GM21717 (cell line): Measurements from ENCODE around the gene KREMEN1.

Experiments
- ATAC-seq: cut with Tn5 transposase; IDR thresholded peaks from one replicate; pipeline ENCODE4 v1.9.1; 2021; ENCODE audit warnings: mild to moderate bottlenecking, moderate library complexity; ENCODE audit not compliant: unreplicated experiment

Gene KREMEN1

GRCh38 chr22:29148036-29148435 is 75.2 kb downstream of the KREMEN1 start:
- no peak for ATAC-seq

GRCh38 chr22:29148826-29149225 is 76.0 kb downstream of the KREMEN1 start:
- ATAC-seq: no peak

- no peak for ATAC-seq
Observed at GRCh38 chr22:29149841-29150555, 77.2 kb downstream of the KREMEN1 start.

GRCh38 chr22:29150701-29151100 is 77.9 kb downstream of the KREMEN1 start:
- no peak for ATAC-seq

GRCh38 chr22:29151316-29151715 is 78.5 kb downstream of the KREMEN1 start:
- no peak for ATAC-seq

GRCh38 chr22:29152045-29152953 is 79.5 kb downstream of the KREMEN1 start:
- no peak for ATAC-seq

- no peak for ATAC-seq
Observed at GRCh38 chr22:29152954-29153719, 80.3 kb downstream of the KREMEN1 start.

GRCh38 chr22:29154364-29155048 is 81.7 kb downstream of the KREMEN1 start:
- ATAC-seq: no peak

GRCh38 chr22:29155966-29156365 is 83.1 kb downstream of the KREMEN1 start:
- ATAC-seq: no peak

- ATAC-seq: no peak
Observed at GRCh38 chr22:29156507-29156906, 83.7 kb downstream of the KREMEN1 start.

GRCh38 chr22:29157759-29158535 is 85.1 kb downstream of the KREMEN1 start:
- no peak for ATAC-seq

GRCh38 chr22:29158546-29158945 is 85.7 kb downstream of the KREMEN1 start:
- ATAC-seq: no peak

GRCh38 chr22:29163808-29164207 is 91.0 kb downstream of the KREMEN1 start:
- no peak for ATAC-seq

- no peak for ATAC-seq
Observed at GRCh38 chr22:29165321-29166060, 92.7 kb downstream of the KREMEN1 start.

- no peak for ATAC-seq
Observed at GRCh38 chr22:29166180-29166579, 93.3 kb downstream of the KREMEN1 start.

GRCh38 chr22:29167032-29167911 is 94.4 kb downstream of the KREMEN1 start:
- ATAC-seq: peak; percentile 85

- ATAC-seq: no peak
Observed at GRCh38 chr22:29171721-29172120, 98.9 kb downstream of the KREMEN1 start.

- ATAC-seq: no peak
Observed at GRCh38 chr22:29172216-29172615, 99.4 kb downstream of the KREMEN1 start.
